Lower leg skin (tissue), 4 donors: ENCODE data around the gene KBTBD12. TPM values are rescaled to one million over a fixed set of nuclear protein-coding genes. Genes with fewer than 3 reads are reported as not detected.

ENCODE experiments used
- DNase-seq, 2 donors: peaks; one replicate each; pipeline ENCODE4 v3.0.0-alpha.2; 2019; ENCODE audit warnings: low spot score in 2 of 2
- H3K4me3 ChIP-seq: fragments of 200-600 bp; sonication (generic); 2 replicates; pipeline ENCODE4 v1.5.1; 2017; ENCODE audit warnings: mild to moderate bottlenecking, low read depth; ENCODE audit not compliant: poor library complexity, severe bottlenecking
- POLR2A ChIP-seq, 2 donors: fragments of 450-650 bp; IDR thresholded peaks; one replicate each; pipeline ENCODE4 v1.6.1; 2016 to 2017; ENCODE audit warnings: antibody characterized with exemption in 2 of 2, mild to moderate bottlenecking in 1 of 2, moderate library complexity in 1 of 2
- WGBS, 2 donors: methylation state at CpG; one replicate each; pipeline ENCODE4 v1.1.5; 2018; 5-methylcytosine and 5-hydroxymethylcytosine counted together
- intact Hi-C: fragments of 100-400 bp; cut with DNase I; formaldehyde crosslinking; loops from one replicate; pipeline ENCODE4 v1.15.0; 2023; ENCODE audit warnings: low total_unique reads
- total RNA-seq, 4 donors: library from RNA; depleted of rRNA; stranded (reverse); fragments of >200 nt; gene quantifications; one replicate each; pipeline ENCODE4 v1.1.0, GENCODE V29; 2016
- TF ChIP-seq, protein P1 (sequence below), 3 donors: fragments of 450-650 bp; IDR thresholded peaks; one replicate each; pipeline ENCODE4 v1.5.1; 2016; ENCODE audit warnings: antibody characterized with exemption in 3 of 3, mild to moderate bottlenecking in 3 of 3, moderate library complexity in 2 of 3

Gene KBTBD12
- total RNA-seq, 4 donors from 2014 or later, result 0.22 to 0.23 TPM; not detected in 2

DNA sequence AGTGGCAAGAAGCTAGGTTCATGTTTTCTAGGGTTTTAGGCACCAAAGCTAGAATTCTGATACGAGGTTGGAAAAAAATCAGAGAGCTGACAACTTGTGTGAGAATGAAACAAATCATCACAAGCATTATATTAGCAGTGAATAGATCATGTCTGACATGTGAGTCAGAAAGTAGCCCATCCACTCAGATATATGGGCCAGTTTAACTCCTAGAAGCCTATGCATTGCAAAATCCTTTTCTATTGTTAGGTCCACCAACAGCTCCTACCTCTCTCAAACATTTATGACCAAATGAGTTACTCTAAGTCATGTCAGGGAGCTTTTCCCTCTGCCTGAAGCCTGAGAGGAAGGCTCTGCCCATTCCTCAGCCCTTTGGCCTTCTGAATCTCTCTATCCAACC is 44.0 kb downstream of the KBTBD12 start:
- intact Hi-C loops, result no loop called here
- WGBS, 2 donors, result 91 to 95% methylated on average over 1 of the region's 1 CpG
- TF ChIP-seq, protein P1, sequence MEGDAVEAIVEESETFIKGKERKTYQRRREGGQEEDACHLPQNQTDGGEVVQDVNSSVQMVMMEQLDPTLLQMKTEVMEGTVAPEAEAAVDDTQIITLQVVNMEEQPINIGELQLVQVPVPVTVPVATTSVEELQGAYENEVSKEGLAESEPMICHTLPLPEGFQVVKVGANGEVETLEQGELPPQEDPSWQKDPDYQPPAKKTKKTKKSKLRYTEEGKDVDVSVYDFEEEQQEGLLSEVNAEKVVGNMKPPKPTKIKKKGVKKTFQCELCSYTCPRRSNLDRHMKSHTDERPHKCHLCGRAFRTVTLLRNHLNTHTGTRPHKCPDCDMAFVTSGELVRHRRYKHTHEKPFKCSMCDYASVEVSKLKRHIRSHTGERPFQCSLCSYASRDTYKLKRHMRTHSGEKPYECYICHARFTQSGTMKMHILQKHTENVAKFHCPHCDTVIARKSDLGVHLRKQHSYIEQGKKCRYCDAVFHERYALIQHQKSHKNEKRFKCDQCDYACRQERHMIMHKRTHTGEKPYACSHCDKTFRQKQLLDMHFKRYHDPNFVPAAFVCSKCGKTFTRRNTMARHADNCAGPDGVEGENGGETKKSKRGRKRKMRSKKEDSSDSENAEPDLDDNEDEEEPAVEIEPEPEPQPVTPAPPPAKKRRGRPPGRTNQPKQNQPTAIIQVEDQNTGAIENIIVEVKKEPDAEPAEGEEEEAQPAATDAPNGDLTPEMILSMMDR (IDR thresholded peaks at IDR 0.05), result no peak
- TF ChIP-seq POLR2A (IDR thresholded peaks at IDR 0.05), result no peak
- no peak overlapping the region for H3K4me3 ChIP-seq
- no peak for DNase-seq

DNA sequence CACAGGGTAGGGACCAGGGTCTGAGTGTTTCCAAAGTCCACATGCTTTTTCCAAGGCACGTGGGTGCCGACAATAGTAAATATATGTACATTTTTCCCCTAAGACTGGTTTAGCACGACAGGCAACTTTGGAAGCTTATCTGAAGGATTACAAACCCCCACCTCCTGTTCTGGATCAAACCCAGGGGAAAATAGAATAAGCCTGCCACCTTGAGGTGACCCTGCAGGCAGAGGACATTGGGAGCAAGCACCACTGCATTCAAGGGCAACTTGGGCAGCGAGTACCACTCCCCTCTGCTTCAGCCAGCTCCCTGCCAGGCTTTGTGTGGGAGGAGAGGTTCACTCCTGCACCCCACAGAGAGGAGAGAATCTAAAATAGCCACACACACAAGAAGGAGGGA is 44.8 kb downstream of the KBTBD12 start:
- TF ChIP-seq, protein P1 (IDR thresholded peaks at IDR 0.05), result no peak
- TF ChIP-seq POLR2A (IDR thresholded peaks at IDR 0.05), result no peak
- H3K4me3 ChIP-seq, result no peak overlapping the region
- no peak for DNase-seq
- 46 to 57% methylated on average over 4 of the region's 4 CpGs for WGBS, 2 donors
- intact Hi-C loops, result no loop called here

DNA sequence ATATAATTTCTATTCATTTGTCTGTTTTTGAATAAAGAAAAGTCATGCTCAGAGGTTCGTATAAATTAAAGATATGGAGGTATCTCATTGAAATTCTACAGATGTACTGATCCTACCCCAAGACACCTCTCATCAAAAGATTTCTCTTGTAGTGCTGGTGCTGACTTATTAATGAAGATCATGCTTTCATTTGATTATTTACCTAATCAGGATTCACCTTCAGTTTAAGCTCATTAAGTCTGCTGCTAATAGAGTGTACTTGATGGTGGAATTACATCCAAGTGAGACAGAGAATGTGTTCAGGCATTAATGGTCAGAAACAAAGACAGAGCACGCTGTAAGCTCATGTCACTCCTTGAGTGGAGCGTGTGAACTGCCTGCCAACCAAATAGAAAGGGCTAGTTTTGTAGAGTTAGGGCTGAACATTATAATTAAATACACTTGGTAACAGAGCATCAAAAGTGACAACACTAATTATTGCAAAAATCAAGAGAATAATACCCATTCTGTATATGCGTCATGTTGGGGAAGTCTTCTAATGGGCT is 45.5 kb downstream of the KBTBD12 start:
- no peak overlapping the region for H3K4me3 ChIP-seq
- TF ChIP-seq, protein P1 (IDR thresholded peaks at IDR 0.05), result no peak
- no peak for TF ChIP-seq POLR2A (IDR thresholded peaks at IDR 0.05)
- no peak for DNase-seq
- intact Hi-C loops, result no loop called here
- WGBS, 2 donors, result 94% methylated on average over 4 of the region's 4 CpGs

DNA sequence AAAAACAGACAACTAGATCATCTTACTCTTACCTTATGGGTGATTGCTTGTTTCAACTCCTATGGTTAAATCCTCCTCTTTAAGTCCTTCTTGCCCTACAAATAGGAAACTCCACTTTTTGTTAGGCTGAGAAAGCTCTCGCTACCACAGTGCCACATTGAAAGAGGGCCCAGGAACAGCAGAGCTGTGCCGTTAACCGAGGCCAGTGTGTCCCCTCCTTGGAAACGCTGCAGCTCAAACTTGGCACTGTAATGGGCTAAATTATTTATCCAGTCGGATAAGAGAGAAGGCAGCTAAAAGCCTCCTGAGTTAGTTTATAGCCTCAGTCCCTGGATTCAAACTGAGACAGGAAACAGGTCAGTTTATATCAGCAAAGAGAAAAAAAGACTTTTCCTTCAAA is 46.1 kb downstream of the KBTBD12 start:
- intact Hi-C loops, result no loop called here
- no peak for DNase-seq
- H3K4me3 ChIP-seq, result no peak overlapping the region
- TF ChIP-seq, protein P1 (IDR thresholded peaks at IDR 0.05), result no peak
- TF ChIP-seq POLR2A (IDR thresholded peaks at IDR 0.05), result no peak
- 91 to 92% methylated on average over 5 of the region's 5 CpGs for WGBS, 2 donors

DNA sequence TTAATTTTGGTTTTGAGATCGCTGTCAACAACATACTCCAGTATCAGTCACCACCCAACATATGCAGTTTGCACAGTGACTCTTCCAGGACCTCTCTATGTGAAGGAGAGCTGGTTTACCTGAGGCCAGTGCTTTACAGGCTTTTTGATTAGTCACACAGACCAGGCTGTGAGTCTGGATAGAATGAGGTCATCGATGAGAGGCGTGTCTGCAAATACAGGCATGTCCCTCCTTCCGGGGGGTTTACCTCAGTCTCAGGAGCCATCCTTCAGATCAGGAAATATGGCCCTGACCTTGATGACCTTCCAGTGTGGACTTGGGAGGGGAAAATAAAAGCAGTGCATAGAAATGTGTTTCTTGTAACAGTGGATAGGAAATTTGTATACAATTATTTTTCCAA is 46.9 kb downstream of the KBTBD12 start:
- DNase-seq, result no peak
- 60 to 63% methylated on average over 4 of the region's 4 CpGs for WGBS, 2 donors
- no peak overlapping the region for H3K4me3 ChIP-seq
- intact Hi-C loops, result no loop called here
- TF ChIP-seq POLR2A (IDR thresholded peaks at IDR 0.05), result no peak

DNA sequence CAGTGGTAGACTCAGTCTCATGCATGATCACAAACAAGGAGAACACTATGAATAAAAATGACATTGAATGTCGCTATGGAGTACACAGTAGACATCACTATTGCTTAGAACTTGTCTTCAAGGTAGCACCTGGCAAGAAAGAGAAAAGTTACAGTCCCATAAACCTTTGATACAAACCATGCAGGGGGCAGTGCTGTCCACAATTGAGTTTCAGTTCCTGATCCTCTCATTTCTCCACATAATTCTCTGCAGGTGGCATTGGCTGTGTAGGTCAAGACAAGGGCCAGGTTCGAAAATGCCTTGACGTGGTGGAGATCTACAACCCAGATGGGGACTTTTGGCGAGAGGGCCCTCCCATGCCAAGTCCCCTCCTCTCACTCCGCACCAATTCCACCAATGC is 47.9 kb downstream of the KBTBD12 start:
- TF ChIP-seq, protein P1 (IDR thresholded peaks at IDR 0.05), result no peak
- no peak for TF ChIP-seq POLR2A (IDR thresholded peaks at IDR 0.05)
- WGBS, 2 donors, result 90 to 95% methylated on average over 5 of the region's 5 CpGs
- no peak overlapping the region for H3K4me3 ChIP-seq
- intact Hi-C loops, result no loop called here
- no peak for DNase-seq
